ENCODE measurements around the gene ZBTB3. TPM values are rescaled to one million over a fixed set of nuclear protein-coding genes. Genes with fewer than 3 reads are reported as not detected.

Gene ZBTB3
- 1.5 to 2.2 TPM (median 1.8 TPM) in 5 replicates for total RNA-seq (2022; extraction: Qiagen RNA extraction)

GRCh38 chr11:62753736-62754603 lies at the start of gene ZBTB3:
TSS of gene ZBTB3 (minus strand) at chr11:62754160. CDS start at chr11:62753664, 496 bp downstream.

GRCh38 chr11:62791501-62792201 lies 37.7 kb upstream of the ZBTB3 start, which contains the start of gene TMEM223:
TSS of gene TMEM223 (minus strand) at chr11:62792006. CDS start at chr11:62791994, 12 bp downstream.

GRCh38 chr11:62787005-62787759 lies 33.2 kb upstream of the ZBTB3 start, which contains the start of gene TMEM179B:
TSS of gene TMEM179B (plus strand) at chr11:62787402. CDS start at chr11:62787432, 30 bp downstream.

GRCh38 chr11:62771144-62772021 lies 17.4 kb upstream of the ZBTB3 start, which contains the start of gene TAF6L:
TSS of gene TAF6L (plus strand) at chr11:62771396. CDS start at chr11:62775784, 4,388 bp downstream.

GRCh38 chr11:62728171-62728988 lies 25.6 kb downstream of the ZBTB3 start, which contains the start of gene TTC9C:
TSS of gene TTC9C (plus strand) at chr11:62728486. CDS start at chr11:62728849, 363 bp downstream.

GRCh38 chr11:62727165-62727871 lies 26.6 kb downstream of the ZBTB3 start, which contains the start of gene HNRNPUL2:
TSS of gene HNRNPUL2 (minus strand) at chr11:62727457. CDS start at chr11:62727156, 301 bp downstream.

GRCh38 chr11:62707277-62707861 lies 46.6 kb downstream of the ZBTB3 start, which contains the start of the genes BSCL2 and GNG3:
TSS of gene BSCL2 (minus strand) at chr11:62707424. CDS start at chr11:62707195, 229 bp downstream.
TSS of gene GNG3 (plus strand) at chr11:62707676. CDS start at chr11:62708296, 620 bp downstream.

Other genes with a start within 250 kb of the ZBTB3 start
- 298 to 478 TPM (median 418 TPM) in 5 replicates for gene AHNAK, start 207.4 kb downstream of the ZBTB3 start, total RNA-seq (2022; extraction: Qiagen RNA extraction)
- gene EEF1G, start 180.3 kb downstream of the ZBTB3 start, total RNA-seq (2022; extraction: Qiagen RNA extraction) = 1,895 to 2,114 TPM (median 2,034 TPM) in 5 replicates
- gene TUT1, start 162.6 kb downstream of the ZBTB3 start, total RNA-seq (2022; extraction: Qiagen RNA extraction) = 11.1 to 16.9 TPM (median 16.6 TPM) in 5 replicates
- 83.2 to 93.3 TPM (median 89.9 TPM) in 5 replicates for gene MTA2, start 152.3 kb downstream of the ZBTB3 start, total RNA-seq (2022; extraction: Qiagen RNA extraction)
- gene EML3, start 141.4 kb downstream of the ZBTB3 start, total RNA-seq (2022; extraction: Qiagen RNA extraction) = 18.3 to 23.6 TPM (median 20.4 TPM) in 5 replicates
- 3.6 to 4.4 TPM (median 4.0 TPM) in 5 replicates for gene ROM1, start 140.9 kb downstream of the ZBTB3 start, total RNA-seq (2022; extraction: Qiagen RNA extraction)
- 41.2 to 52.1 TPM (median 49.3 TPM) in 5 replicates for gene B3GAT3, start 132.2 kb downstream of the ZBTB3 start, total RNA-seq (2022; extraction: Qiagen RNA extraction)
- 221 to 274 TPM (median 265 TPM) in 5 replicates for gene GANAB, start 107.5 kb downstream of the ZBTB3 start, total RNA-seq (2022; extraction: Qiagen RNA extraction)
- gene INTS5, start 100.9 kb downstream of the ZBTB3 start, total RNA-seq (2022; extraction: Qiagen RNA extraction) = 15.9 to 21.7 TPM (median 21.2 TPM) in 5 replicates
- 125 to 142 TPM (median 131 TPM) in 5 replicates for gene C11orf98, start 89.0 kb downstream of the ZBTB3 start, total RNA-seq (2022; extraction: Qiagen RNA extraction)
- 10.5 to 13.3 TPM (median 12.2 TPM) in 5 replicates for gene CSKMT, start 88.8 kb downstream of the ZBTB3 start, total RNA-seq (2022; extraction: Qiagen RNA extraction)
- 27.6 to 33.4 TPM (median 28.9 TPM) in 5 replicates for gene UQCC3, start 82.5 kb downstream of the ZBTB3 start, total RNA-seq (2022; extraction: Qiagen RNA extraction)
- 3.8 to 5.2 TPM (median 3.9 TPM) in 5 replicates for gene LBHD1, start 81.9 kb downstream of the ZBTB3 start, total RNA-seq (2022; extraction: Qiagen RNA extraction)
- 103 to 120 TPM (median 115 TPM) in 5 replicates for gene UBXN1, start 75.1 kb downstream of the ZBTB3 start, total RNA-seq (2022; extraction: Qiagen RNA extraction)
- 0.08 to 0.13 TPM (median 0.09 TPM) in 3 of 5 replicates, not detected in the others for gene LRRN4CL, start 64.6 kb downstream of the ZBTB3 start, total RNA-seq (2022; extraction: Qiagen RNA extraction)
- gene BSCL2, start 46.7 kb downstream of the ZBTB3 start, total RNA-seq (2022; extraction: Qiagen RNA extraction) = 59.4 to 73.9 TPM (median 62.6 TPM) in 5 replicates
- not detected in 5 replicates for gene GNG3, start 46.5 kb downstream of the ZBTB3 start, total RNA-seq (2022; extraction: Qiagen RNA extraction)
- gene HNRNPUL2, start 26.7 kb downstream of the ZBTB3 start, total RNA-seq (2022; extraction: Qiagen RNA extraction) = 40.5 to 45.2 TPM (median 43.3 TPM) in 5 replicates
- 25.1 to 36.7 TPM (median 32.3 TPM) in 5 replicates for gene TTC9C, start 25.7 kb downstream of the ZBTB3 start, total RNA-seq (2022; extraction: Qiagen RNA extraction)
- gene POLR2G, start 7.4 kb upstream of the ZBTB3 start, total RNA-seq (2022; extraction: Qiagen RNA extraction) = 156 to 166 TPM (median 160 TPM) in 5 replicates
- 9.1 to 14.5 TPM (median 12.5 TPM) in 5 replicates for gene TAF6L, start 17.2 kb upstream of the ZBTB3 start, total RNA-seq (2022; extraction: Qiagen RNA extraction)
- 67.1 to 85.0 TPM (median 82.1 TPM) in 5 replicates for gene TMEM179B, start 33.2 kb upstream of the ZBTB3 start, total RNA-seq (2022; extraction: Qiagen RNA extraction)
- gene TMEM223, start 37.8 kb upstream of the ZBTB3 start, total RNA-seq (2022; extraction: Qiagen RNA extraction) = 18.9 to 27.6 TPM (median 24.8 TPM) in 5 replicates
- 38.9 to 55.9 TPM (median 54.3 TPM) in 5 replicates for gene NXF1, start 51.3 kb upstream of the ZBTB3 start, total RNA-seq (2022; extraction: Qiagen RNA extraction)
- gene STX5, start 77.9 kb upstream of the ZBTB3 start, total RNA-seq (2022; extraction: Qiagen RNA extraction) = 17.7 to 24.7 TPM (median 22.9 TPM) in 5 replicates
- gene TEX54, start 78.7 kb upstream of the ZBTB3 start, total RNA-seq (2022; extraction: Qiagen RNA extraction) = not detected in 5 replicates
- gene WDR74, start 85.4 kb upstream of the ZBTB3 start, total RNA-seq (2022; extraction: Qiagen RNA extraction) = 71.5 to 83.6 TPM (median 80.3 TPM) in 5 replicates
- gene SLC3A2, start 126.7 kb upstream of the ZBTB3 start, total RNA-seq (2022; extraction: Qiagen RNA extraction) = 823 to 905 TPM (median 883 TPM) in 5 replicates
- gene CHRM1, start 167.2 kb upstream of the ZBTB3 start, total RNA-seq (2022; extraction: Qiagen RNA extraction) = 0.03 to 0.24 TPM (median 0.09 TPM) in 4 of 5 replicates, not detected in the other
- not detected in 5 replicates for gene SLC22A6, start 230.8 kb upstream of the ZBTB3 start, total RNA-seq (2022; extraction: Qiagen RNA extraction)

Measured in A549 treated with dexamethasone at 1 μM for 4 hours (cell line).